B cell (primary cell): ENCODE measurements around the gene OR13C9.

Experiments used
- EZH2 ChIP-seq: IDR thresholded peaks from 2 replicates; pipeline ENCODE4 v1.6.1; 2012; ENCODE audit warnings: borderline replicate concordance, low read depth, mild to moderate bottlenecking, moderate library complexity, low read length; ENCODE audit not compliant: insufficient read depth, poor library complexity, severe bottlenecking
- TF ChIP-seq, protein P1 (sequence below): fragments of 200-600 bp; IDR thresholded peaks from one replicate; pipeline ENCODE4 v1.8.0; 2022; ENCODE audit warnings: antibody characterized with exemption, mild to moderate bottlenecking

GRCh38 chr9:104580562-104580961 lies 37.4 kb downstream of the OR13C9 start:
- TF ChIP-seq, protein P1, sequence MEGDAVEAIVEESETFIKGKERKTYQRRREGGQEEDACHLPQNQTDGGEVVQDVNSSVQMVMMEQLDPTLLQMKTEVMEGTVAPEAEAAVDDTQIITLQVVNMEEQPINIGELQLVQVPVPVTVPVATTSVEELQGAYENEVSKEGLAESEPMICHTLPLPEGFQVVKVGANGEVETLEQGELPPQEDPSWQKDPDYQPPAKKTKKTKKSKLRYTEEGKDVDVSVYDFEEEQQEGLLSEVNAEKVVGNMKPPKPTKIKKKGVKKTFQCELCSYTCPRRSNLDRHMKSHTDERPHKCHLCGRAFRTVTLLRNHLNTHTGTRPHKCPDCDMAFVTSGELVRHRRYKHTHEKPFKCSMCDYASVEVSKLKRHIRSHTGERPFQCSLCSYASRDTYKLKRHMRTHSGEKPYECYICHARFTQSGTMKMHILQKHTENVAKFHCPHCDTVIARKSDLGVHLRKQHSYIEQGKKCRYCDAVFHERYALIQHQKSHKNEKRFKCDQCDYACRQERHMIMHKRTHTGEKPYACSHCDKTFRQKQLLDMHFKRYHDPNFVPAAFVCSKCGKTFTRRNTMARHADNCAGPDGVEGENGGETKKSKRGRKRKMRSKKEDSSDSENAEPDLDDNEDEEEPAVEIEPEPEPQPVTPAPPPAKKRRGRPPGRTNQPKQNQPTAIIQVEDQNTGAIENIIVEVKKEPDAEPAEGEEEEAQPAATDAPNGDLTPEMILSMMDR = no peak
- no peak for TF ChIP-seq EZH2
